HG03175 (cell line): ENCODE measurements around the gene PRLH.
A peak's percentile ranks its signal among the peaks of the same experiment; 100 is the strongest.

Experiments
- ATAC-seq: cut with Tn5 transposase; IDR thresholded peaks from one replicate; pipeline ENCODE4 v1.9.1; 2021; ENCODE audit warnings: mild to moderate bottlenecking, moderate library complexity; ENCODE audit not compliant: unreplicated experiment

Gene PRLH

DNA sequence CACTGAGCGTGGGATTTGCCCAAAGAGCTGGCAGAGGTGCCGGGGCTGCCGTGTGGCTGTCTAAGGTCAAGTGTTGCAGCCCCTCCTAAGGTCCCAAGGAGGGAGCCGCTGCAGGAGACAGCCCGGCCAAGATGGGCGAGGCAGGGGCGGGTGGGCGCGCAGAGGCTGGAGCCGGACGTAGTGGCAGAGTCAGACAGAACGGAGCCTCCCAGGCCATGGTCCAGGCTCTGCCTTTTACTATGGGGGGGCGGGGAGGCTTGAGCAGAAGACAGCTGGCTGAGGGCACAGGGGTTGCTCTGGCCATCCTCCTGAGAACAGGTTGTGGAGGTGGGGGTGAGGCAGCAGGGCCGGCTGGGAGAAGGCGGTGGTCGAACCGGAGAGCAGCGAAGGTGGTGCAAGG, 27.5 kb upstream of the PRLH start:
- ATAC-seq: no peak

DNA sequence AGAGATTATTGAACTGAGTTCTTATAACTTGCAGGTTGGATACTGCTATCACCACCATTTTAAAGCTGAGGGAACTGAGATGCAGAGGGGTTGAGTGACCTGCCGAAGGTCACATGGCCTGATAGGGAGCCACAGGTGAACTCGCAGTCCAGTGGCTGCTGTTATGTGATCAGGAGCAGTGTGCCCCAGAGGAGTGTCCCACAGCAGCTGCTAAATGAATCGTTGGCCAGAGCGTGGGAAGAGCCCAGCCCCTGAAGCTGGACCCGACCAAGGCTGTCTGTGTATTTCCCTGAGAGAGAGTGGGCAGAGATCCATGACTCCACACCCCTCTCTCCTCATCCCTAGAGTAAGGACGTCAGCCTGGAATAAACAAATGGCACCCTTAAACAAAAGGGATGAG, 26.7 kb upstream of the PRLH start:
- no peak for ATAC-seq

DNA sequence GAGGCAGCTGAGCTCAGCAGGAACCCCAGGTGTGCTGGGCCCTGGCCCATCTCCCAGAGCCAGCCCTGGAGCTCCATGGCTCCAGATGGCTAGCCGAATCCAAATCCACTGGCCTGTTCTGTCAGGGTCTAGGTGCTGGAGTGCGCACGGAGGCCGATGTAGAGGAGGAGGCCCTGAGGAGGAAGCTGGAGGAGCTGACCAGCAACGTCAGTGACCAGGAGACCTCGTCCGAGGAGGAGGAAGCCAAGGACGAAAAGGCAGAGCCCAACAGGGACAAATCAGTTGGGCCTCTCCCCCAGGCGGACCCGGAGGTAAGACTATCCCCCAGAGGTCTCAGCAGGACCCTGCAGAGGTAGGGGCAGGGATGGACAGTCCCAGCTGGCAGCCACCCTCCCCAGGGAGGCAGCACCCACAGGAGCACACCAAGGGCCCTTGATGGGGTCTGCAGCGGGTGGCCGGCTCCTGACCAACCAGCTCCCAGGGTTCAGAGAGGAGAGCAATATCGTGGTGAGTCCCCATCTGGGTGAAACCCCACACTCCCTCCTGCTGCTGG, 26.1 kb upstream of the PRLH start:
- no peak for ATAC-seq

GRCh38 chr2:237540823-237541222, 25.6 kb upstream of the PRLH start:
- ATAC-seq: no peak

DNA sequence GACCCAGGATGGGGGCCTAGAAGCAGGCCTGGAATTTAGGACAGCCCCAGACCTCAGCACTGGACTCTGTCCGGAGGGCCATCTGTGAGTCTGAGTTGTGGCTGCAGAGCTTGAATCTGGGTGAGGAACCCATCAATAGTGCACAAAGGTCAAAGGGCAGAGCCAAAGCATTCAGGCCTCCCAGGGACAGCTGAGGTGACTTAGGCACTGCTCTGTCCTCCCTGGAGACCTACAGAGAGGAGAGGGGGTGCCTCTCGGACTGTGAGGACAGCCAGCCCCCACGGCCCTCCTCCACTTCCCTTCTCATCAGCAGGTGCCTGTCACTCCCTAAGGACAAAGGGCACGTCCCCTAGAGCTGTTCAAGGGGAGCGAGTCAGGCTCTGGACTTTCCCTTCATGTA, 25.1 kb upstream of the PRLH start:
- no peak for ATAC-seq

- ATAC-seq: no peak
These were observed 24.2 kb upstream of the PRLH start for GRCh38 chr2:237542001-237542704.

DNA sequence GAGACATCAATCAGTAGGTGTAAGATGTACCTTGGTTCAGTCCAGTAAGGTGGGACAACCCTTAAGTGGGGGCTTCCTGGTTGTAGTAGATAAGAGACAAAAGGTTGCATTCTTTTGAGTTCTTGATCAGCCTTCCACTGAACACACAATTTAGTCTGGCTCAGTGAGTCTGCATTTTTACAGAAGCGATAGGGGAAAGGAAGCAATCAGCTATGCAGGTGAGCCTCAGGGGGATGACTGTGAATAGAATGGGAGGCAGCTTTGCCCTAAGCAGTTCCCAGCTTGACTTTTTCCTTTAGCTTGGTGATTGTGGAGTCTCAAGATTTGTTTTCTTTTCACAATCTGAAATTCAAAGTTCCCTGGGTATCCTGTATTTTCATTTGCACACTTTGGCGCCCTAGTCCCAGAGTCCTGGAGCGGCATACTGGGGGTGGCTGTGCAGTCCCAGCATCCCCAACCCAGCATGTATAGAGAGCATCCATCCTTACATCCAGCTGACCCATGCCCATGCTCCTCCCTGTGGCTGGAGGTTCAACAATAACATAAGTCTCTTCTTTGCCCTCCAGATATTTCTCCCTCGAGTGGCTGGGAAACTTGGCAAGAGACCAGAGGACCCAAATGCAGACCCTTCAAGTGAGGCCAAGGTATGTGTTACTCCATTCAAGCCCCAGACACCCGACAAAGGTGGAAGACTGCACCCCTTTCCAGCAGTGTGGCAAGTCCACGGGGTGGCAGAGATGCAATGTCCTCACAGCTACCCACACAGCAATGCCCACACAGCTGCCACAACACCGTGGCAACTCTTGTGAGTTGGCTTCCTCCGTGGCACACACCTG, 20.1 kb upstream of the PRLH start:
- no peak for ATAC-seq

DNA sequence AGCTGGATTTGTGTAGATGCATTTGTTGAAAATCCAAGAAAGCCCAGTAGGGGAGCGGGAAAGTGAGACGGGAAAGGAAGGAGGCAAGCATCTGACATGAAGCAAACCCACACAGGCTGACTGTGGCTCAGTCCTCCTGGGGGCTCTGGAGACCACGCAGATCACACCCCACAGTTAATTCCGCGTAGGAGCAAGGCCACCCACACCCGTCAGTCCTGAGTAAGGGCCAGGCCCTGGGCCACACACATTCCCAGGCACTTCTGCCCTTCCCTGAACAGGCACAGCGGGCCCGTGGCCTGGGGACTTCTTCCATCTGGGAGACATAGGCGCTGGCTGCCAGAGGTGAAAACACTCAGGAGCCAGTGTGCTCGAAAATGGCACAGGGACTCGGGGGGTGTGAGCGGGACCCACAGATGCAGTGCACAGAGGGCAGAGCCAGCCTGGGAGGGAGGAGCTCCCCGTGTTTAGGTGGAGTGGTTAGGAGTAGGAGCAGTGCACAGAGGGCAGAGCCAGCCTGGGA, 19.4 kb upstream of the PRLH start:
- no peak for ATAC-seq

- ATAC-seq: no peak
These were observed 18.4 kb upstream of the PRLH start for GRCh38 chr2:237547841-237548416.

DNA sequence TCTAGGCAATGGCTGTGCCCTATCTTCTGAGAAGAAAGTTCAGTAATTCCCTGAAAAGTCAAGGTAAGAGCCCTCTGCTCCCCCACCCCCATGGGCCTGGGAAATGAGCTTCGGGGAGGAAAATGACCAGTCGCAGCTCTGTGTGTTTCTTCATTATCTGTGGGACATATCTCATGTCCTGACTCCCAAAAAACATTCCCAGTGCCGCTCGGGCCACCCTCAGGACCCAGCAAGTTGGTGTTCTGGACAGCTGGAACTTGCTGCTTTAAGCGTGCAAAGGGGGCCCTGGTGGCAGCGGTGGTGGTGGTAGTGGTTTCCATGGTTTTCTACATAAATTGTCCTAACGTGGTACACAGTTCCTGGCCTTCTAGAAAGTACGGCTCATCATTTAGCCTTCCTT, 17.2 kb upstream of the PRLH start:
- ATAC-seq: no peak

DNA sequence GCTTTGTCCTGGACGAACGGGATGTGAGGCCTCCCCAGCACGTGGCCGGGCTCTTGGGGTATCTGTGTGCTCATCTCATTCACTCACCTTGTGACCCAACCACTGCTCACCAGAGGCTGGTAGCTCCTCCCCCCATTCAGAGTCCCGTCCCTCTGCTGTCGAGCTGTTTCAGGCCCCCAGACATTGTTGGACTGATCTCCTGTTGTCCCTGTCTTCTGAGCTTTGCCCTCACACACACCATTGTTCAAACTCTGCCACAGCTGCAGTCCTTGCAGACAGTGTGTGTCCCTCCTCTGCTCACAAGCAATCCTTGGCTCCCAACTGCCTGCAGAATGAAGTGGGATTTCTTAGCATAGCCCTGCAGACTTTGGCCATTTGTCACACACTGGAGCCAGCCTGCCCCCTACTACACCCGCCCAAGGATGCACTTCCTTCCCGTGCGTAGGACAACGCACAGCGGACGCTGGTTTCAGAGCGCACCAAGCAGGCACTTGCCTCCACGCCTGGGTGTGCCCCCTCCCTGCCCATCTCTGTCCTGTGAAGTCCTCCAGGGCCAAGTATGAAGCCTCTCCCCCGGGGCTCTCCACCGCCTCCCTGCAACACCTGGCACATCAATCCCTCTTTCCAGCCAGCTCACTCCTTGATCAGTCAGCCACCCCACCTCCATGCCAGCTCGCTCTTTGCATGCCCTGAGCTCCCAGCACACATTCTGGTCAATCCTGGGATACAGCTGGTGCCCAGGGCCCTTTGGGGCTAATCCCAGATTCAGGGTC, 16.5 kb upstream of the PRLH start:
- no peak for ATAC-seq

- no peak for ATAC-seq
These were observed 15.3 kb upstream of the PRLH start for GRCh38 chr2:237551071-237551574.

DNA sequence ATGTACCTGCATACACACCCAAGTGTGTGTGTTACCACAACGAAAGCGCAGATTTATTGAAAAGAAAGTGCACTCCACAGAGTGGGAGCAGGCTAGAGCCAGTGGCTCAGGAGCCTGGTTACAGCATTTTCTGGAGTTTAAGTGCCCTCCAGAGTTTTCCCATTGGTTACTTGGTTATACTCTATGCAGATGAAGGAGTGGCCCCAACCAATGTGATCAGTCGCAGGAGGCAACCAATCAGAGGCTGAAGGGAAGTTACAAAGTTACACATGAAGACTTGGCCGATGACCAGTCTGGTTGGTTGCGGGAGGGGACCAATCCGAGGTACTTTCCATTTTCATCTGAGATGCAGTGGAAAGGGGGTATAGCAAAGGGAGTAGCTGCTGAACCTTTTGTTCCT, 13.5 kb upstream of the PRLH start:
- ATAC-seq: no peak

- no peak for ATAC-seq
These were observed 12.4 kb upstream of the PRLH start for GRCh38 chr2:237553948-237554347.

GRCh38 chr2:237555560-237555959, 10.8 kb upstream of the PRLH start:
- ATAC-seq: no peak

DNA sequence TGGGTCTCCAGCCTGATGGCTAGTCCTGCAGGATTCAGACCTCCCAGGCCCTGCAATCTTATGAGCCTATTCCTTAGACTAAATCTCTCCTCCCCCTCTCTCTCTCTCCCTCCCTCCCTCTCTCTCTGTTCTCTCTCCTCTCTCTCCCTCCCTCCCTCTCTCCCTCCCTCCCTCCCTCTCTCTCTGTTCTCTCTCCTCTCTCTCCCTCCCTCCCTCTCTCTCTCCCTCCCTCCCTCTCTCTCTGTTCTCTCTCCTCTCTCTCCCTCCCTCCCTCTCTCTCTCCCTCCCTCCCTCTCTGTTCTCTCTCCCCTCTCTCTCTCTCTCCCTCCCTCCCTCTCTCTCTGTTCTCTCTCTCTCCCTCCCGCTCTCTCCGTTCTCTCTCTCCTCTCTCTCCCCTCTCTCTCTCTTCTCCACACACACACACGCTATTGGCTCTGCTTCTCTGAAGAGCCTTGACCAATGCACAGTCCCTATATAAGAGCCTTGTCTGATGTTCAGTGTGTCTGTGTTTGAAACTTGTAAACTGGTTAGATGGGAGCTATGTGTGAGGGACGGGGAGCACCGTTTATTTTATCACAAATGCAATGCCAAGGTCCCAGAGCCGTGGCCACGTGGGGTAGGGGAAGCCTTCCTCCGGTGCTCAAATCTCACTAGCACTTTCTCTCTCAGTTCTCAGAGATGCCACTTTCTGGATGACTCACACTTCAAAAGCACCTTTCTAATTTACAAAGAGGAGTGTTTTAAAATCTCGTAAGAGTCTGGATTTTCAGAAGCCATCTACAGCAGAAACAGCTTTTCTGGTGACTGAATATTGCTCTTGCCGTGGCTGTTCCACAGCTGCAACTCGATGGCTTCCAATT, 9.4 kb upstream of the PRLH start:
- peak; percentile 95 for ATAC-seq

DNA sequence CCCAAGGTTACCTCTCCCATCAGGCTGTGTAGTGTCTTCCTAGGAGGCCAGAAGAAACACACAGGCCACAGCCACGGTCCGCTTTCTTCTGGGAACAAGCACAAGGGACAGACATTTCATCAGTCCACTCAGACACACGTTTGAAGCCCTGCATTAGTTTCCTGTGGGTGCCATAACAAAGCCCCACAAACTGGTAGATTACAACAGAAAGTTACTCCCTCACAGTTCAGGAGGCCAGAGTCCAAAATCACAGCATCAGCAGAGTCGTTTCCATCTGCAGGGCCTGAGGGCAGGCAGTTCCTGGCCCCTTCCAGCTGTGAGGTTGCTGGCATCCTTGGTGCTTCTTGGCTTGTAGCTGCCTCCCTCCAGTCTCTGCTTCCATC, 8.8 kb upstream of the PRLH start:
- ATAC-seq: peak; percentile 36

GRCh38 chr2:237558961-237559641, 7.3 kb upstream of the PRLH start:
- no peak for ATAC-seq

DNA sequence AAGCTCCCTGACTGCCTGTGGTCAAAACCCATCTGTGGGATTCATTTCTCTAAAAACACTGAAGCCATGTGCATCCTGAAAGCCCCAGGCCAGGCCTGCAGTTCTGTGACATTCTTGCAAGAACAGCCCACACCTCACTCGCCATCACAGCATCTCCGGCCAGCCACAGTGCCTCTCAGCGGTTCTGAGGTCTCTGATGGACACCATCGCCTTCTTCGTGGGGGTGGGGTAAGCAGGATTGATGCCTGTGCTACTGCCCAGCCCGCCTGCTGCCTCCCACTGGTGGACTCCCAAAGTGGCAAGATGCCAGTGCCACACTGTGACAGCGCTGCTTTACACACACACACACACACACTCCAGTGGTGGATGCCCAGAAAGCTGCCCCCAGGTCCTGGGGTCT, 5.2 kb upstream of the PRLH start:
- no peak for ATAC-seq
